ENCODE data around the gene CFB.
"Not testable (repeated sequence)": the region's sequence is repeated elsewhere in the genome, so short reads cannot be mapped to it uniquely, and the experiment has no call there.

The CFB gene

DNA sequence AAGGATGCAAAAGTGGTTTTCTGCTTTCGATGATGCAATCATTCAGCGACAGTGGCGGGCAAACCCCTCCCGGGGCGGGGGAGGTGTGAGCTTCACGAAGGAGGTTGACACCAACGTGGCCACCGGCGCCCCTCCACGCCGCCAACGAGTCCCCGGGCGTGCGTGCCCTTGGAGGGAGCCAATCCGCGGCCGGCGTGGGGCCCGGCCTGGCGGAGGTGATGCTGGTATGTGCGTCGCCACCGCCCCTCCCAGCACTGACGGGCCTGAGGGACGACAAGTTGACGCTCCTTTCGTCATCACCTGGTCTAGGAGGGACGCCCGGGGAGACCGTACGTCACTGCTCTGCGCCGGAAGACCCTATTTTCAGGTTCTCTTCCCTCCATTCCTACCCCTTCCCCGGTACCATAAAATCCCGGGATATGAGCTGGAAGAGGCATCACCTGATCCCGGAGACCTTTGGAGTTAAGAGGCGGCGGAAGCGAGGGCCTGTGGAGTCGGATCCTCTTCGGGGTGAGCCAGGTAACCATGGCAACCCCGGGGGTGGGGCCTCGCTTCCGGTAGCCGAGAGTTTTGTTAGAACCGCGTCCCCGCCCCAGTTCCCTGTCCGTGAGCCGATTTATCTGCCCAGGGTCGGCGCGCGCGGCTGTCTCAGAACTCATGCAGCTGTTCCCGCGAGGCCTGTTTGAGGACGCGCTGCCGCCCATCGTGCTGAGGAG is 26.3 kb downstream of the CFB start, which contains the start of gene DXO:
DXO (minus strand) TSS at position 146 of the 716 bp plus-strand sequence. CDS start 463 bp downstream, outside the sequence.
- DNase-seq: peak; percentile 92

DNA sequence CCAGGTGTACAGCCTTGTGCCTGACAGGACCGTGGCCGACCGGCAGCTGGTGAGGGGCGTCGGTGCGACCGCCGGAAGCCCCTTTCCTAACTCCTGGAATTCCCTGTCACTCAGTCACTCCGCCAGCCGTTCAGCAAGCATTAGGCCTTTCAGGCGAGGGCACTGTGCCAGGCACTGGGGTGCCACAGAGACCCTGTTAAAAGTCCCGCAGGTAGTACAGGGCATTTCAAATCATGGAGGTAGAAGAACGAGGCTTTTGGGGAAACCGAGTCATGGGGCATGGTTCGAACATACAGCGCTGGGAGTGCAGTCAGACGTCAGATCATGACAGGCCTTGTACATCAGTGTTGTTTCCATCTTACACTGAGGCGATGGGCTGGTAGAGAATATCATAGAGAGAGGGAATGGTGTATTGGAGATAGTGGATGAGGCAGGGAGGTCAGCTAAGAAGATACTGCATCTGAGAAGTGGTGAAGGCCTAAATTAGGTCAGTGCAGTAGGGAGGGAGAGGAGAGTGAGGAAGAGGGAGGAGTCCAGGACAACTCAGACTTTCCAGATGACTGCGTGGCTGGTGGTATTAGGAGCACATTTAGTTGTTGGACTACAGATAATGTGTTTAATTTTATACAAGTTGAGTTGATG is 26.9 kb downstream of the CFB start:
- DNase-seq: no peak

DNA sequence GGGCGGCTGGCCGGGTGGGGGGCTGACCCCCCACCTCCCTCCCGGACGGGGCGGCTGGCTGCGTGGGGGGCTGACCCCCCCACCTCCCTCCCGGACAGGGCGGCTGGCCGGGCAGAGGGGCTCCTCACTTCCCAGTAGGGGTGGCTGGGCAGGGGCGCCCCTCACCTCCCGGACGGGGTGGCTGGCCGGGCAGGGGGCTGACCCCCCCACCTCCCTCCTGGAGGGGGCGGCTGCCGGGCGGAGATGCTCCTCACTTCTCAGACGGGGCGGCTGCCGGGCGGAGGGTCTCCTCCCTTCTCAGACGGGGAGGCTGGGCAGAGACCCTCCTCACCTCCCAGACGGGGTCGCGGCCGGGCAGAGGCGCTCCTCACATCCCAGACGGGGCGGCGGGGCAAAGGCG is 30.2 kb downstream of the CFB start:
- DNase-seq: not testable (repeated sequence)

DNA sequence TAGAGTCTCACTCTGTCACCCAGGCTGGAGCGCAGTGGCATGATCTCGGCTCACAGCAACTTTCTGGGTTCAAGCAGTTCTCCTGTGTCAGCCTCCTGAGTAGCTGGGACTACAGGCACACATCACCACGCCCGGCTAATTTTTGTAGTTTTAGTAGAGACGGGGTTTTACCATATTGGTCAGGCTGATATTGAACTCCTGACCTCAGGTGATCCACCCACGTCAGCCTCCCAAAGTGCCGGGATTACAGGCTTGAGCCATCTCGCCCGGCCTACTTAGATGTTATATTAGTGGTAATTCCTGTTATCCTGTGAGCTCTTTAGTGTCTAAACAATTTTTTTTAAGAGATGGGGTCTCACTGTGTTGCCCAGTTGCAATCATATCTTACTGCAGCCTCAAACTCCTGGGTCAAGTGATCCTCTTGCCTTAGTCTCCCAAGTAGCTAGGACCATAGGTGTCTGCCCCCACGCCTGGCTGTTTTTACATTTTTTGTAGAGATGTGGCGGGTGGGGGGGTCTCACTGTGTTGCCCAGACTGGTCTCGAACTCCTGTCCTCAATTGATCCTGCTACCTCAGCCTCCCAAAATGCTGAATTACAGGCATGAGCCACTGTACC is 32.0 kb downstream of the CFB start:
- no peak for DNase-seq

DNA sequence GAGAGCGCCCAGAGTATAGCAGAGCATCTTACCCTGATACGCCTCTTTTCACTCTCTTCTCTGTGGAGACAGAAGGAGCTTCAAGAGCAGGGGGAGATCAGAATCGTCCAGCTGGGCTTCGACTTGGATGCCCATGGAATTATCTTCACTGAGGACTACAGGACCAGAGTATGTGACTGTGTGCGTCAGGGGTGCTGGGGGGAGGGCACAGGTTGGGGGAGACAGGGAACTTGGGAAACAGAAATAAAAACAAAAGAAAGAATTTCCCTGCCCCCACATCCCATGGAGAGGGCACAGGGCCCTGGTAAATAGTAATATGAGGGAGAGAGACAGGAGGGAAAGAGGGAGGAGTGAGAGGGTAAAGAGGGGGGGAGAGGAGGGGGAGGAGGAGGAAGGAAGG is 32.9 kb downstream of the CFB start:
- DNase-seq: no peak

DNA sequence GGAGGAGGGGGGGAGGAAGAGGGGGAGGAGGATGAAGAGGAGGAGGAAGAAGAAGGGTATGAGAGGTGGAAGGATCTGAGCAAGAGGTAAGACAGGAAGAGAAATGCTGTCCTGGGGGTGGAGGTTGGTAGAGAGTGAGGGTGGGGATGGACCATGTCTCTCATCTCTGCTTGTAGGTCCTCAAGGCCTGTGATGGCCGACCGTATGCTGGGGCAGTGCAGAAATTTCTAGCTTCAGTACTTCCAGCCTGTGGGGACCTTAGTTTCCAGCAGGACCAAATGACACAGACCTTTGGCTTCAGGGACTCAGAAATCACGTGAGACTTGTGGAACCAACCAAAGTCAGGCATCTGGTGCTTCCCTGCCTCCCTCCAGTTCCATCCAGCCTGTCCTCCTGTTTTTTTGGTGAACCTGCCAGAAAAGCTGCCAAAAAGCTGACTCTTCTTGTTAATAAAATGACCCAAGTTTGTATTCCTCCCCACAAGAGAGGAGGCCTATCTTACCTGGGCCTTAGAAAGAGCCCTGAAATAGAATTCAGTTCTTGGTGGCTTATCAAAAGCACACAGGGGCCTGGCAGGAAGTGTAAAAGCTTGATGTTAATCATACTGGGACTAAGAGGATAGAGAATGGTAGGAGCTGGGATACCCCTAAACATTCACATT is 33.5 kb downstream of the CFB start:
- DNase-seq: no peak

DNA sequence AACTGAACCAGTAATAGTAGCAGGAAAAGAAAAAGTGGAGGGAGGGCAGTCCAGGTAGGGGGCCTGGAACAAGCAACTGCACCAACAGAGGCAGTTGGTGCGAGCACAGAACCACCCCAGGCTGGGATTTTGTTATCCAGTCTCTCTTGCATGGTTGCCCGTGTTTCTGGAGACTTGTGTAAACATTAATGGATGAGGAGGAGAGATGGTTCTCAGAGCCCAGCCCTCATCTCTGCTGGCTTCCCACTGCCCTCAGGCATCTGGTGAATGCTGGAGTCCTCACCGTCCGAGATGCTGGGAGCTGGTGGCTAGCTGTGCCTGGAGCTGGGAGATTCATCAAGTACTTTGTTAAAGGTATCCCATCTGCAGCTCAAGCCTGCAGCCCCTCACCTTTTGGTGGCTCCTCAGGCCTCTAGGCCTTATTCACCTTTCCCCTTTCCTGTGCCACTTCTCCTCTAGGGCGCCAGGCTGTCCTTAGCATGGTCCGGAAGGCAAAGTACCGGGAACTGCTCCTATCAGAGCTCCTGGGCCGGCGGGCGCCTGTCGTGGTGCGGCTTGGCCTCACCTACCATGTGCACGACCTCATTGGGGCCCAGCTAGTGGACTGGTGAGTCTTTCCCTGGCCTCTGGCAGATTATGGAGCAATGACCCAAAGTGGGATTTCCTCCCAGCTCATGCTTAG is 34.4 kb downstream of the CFB start:
- not testable (repeated sequence) for DNase-seq

DNA sequence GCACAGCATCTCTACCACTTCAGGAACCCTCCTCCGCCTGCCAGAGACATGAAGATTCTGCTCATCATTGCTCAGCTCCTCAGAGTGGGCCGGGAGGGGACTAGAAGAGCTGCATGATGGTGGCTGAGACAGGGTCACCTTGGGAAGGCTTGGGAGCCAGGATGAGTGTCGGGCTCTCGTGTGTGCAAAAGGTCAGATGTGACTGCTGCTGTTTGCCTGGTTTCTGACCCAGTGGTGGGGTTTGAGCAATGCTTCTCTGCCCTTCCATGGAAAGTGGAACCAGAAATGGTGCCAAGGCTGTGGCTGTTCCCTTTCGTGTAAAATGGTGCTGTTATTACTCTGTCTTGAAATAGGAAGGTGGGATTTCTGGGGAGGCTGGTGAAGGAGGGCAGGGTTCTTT is 35.1 kb downstream of the CFB start:
- DNase-seq: not testable (repeated sequence)

DNA sequence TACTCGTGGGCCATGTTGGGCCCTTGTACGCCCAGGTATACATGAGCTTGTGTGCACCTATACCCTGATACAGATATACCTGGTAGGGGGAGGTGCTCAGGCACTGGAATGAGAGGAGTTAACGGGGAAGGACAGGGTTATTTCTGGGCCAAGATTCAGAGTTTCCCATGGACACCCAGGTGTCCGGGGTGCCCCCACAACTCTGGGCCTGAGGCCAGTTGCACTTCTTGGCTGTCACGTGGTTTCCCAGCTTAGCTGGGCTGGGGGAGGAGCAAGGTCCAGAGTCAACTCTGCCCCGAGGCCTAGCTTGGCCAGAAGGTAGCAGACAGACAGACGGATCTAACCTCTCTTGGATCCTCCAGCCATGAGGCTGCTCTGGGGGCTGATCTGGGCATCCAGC is 35.8 kb downstream of the CFB start, which contains the start of gene C4A:
C4A (plus strand) TSS at position 314 of the 400 bp plus-strand sequence; CDS start at position 365, 51 bp downstream.
- DNase-seq: not testable (repeated sequence)

DNA sequence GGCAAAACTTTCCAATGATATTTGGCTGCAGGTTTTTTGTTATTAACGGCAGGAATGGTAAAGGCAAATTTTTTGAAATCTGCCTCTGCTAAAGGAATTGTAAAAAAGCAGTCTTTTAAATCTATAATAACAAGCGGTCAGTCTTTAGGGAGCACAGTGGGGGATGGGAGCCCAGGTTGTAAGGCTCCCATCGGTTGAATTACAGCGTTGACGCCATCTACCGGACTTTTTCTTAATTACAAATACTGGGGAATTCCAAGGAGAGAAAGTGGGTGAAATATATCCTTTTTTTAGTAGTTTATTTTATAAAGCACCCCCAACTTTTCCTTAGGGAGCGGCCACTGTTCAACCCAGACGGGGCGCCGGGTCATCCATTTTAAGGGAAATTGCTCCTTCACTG is 43.5 kb downstream of the CFB start:
- not testable (repeated sequence) for DNase-seq

DNA sequence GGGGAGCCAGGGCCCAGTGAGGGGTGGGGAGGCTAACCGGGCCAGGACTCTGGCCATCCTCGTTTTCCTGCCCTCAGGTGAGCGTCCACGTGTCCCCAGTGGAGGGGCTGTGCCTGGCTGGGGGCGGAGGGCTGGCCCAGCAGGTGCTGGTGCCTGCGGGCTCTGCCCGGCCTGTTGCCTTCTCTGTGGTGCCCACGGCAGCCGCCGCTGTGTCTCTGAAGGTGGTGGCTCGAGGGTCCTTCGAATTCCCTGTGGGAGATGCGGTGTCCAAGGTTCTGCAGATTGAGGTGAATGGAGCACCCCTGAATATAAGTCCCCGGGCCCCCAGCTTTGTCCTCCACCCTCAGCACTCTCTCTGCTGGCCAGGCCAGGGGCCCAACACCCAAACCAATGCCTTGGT is 48.5 kb downstream of the CFB start:
- DNase-seq: not testable (repeated sequence)

DNA sequence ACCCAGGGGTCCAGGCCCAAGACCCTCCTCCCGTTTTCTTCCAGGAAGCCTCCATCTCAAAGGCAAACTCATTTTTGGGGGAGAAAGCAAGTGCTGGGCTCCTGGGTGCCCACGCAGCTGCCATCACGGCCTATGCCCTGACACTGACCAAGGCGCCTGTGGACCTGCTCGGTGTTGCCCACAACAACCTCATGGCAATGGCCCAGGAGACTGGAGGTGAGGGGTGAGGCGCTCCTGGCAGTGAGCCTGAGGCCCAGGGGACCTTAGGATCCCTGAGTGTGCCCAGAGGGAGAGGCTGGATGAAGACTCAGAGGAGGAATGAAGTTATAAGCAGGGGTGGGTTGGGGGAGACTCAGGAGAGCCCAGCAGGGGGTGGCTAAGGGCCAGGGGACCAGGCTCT is 50.5 kb downstream of the CFB start:
- DNase-seq: not testable (repeated sequence)
